Measurements from ENCODE around the gene ADCY9. TPM values are rescaled to one million over a fixed set of nuclear protein-coding genes. Genes with fewer than 3 reads are reported as not detected.
"Not testable (repeated sequence)": the region's sequence is repeated elsewhere in the genome, so short reads cannot be mapped to it uniquely, and the experiment has no call there.

Gene ADCY9
- 0.15 TPM for polyA plus RNA-seq (2012; ENCODE audit: low read depth, missing spikeins)

- peak; percentile 87 for DNase-seq (ENCODE audit: insufficient read length, low spot score)
- peak; percentile 88 for FAIRE-seq
- TF ChIP-seq POLR2A (IDR thresholded peaks at IDR 0.05; ENCODE audit: low read depth, low read length) (no peak), PAX5 (IDR thresholded peaks at IDR 0.05; ENCODE audit: insufficient read depth, low read length, severe bottlenecking) (no peak), POU2F2 (IDR thresholded peaks at IDR 0.05; ENCODE audit: low read depth, low read length) (no peak), SPI1 (IDR thresholded peaks at IDR 0.05; ENCODE audit: low read depth, low read length) (no peak), TAF1 (IDR thresholded peaks at IDR 0.05; ENCODE audit: low read depth, low read length) (no peak), POLR2AphosphoS5 (IDR thresholded peaks at IDR 0.05; ENCODE audit: low read depth, low read length) (no peak)
Measured at GRCh38 chr16:4116325-4117249, at the start of gene ADCY9. ADCY9 (minus strand) TSS chr16:4116442; CDS start chr16:4115442, 1,000 bp downstream.

DNA sequence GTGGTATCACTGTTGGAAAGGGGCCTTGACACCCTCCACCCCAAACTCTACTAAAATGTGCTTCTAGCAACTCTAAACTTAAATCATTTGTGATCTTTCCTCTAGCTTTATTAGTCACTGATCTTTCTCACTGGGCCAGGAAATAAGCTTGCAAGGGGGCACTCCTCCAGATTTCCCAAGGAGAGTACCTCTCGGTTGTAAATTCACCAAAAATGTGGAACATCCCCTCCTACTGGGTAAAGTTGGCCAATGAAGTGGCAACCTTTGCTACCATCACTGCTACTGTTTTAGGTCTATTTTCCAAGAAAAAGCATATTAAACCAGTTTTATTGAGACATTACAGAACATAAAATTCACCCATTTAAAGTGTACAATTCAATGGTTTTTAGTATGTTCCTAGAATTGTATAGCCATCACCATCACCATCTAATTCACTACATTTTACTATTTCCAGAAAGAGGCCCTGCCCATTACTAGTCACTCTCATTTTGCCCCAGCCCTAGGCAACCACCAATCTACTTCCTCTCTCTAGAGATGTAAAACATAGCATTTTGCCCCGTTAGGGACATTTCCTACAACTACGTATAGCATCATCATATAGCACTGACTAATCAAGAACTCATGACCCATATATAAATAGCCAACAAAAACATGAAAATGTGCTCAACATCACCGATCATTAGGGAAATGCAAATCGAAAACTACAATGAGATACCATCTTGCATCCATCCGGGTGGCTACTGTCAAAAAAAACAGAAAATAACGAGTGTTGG is 44.6 kb upstream of the ADCY9 start:
- FAIRE-seq (no peak), DNase-seq (ENCODE audit: insufficient read length, low spot score) (no peak)
- TF ChIP-seq SPI1 (IDR thresholded peaks at IDR 0.05; ENCODE audit: low read depth, low read length): peak; percentile 19; the same call in 1 of the 2 replicates
- no peak for TF ChIP-seq TAF1 (IDR thresholded peaks at IDR 0.05; ENCODE audit: low read depth, low read length)

DNA sequence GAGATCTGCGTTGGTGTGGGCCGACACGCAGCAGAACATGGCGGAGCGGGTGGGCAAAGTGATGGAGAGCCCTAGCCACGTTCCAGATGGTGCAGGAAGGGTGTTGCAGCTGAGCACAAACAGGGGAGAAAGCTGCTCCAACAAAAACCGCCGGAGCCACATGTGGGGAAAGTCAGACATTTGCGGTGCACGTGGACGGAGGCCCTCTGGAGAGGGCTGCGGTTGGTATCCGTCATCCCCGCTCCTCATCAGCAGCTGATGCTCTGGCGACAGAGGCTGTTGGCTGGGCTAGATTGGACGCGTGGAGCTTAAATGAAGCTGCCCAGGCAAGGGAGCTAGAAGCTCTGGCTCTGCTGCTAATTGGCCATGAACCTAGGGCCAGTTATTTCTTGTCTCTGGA is 43.5 kb upstream of the ADCY9 start:
- FAIRE-seq: no peak
- no peak for DNase-seq (ENCODE audit: insufficient read length, low spot score)
- TF ChIP-seq POLR2A (IDR thresholded peaks at IDR 0.05; ENCODE audit: low read depth, low read length) (no peak), SPI1 (IDR thresholded peaks at IDR 0.05; ENCODE audit: low read depth, low read length) (0 out of 2 replicates have a peak, but pooled peaks have one; percentile 1)

- no peak for TF ChIP-seq POU2F2 (IDR thresholded peaks at IDR 0.05; ENCODE audit: low read depth, low read length)
- TF ChIP-seq PAX5 (IDR thresholded peaks at IDR 0.05; ENCODE audit: insufficient read depth, low read length, severe bottlenecking): no peak
- no peak for TF ChIP-seq TAF1 (IDR thresholded peaks at IDR 0.05; ENCODE audit: low read depth, low read length)
- TF ChIP-seq SPI1 (IDR thresholded peaks at IDR 0.05; ENCODE audit: low read depth, low read length): no peak
- no peak for TF ChIP-seq POLR2A (IDR thresholded peaks at IDR 0.05; ENCODE audit: low read depth, low read length)
- no peak for TF ChIP-seq POLR2AphosphoS5 (IDR thresholded peaks at IDR 0.05; ENCODE audit: low read depth, low read length)
- DNase-seq (ENCODE audit: insufficient read length, low spot score) (no peak), FAIRE-seq (no peak)
Measured at GRCh38 chr16:4158143-4159093, 42.2 kb upstream of the ADCY9 start.

- TF ChIP-seq POLR2A (IDR thresholded peaks at IDR 0.05; ENCODE audit: low read depth, low read length) (no peak), POU2F2 (IDR thresholded peaks at IDR 0.05; ENCODE audit: low read depth, low read length) (no peak), TAF1 (IDR thresholded peaks at IDR 0.05; ENCODE audit: low read depth, low read length) (no peak), SPI1 (IDR thresholded peaks at IDR 0.05; ENCODE audit: low read depth, low read length) (no peak), POLR2AphosphoS5 (IDR thresholded peaks at IDR 0.05; ENCODE audit: low read depth, low read length) (no peak), PAX5 (IDR thresholded peaks at IDR 0.05; ENCODE audit: insufficient read depth, low read length, severe bottlenecking) (no peak)
- no peak for FAIRE-seq
- DNase-seq (ENCODE audit: insufficient read length, low spot score): no peak
Measured at GRCh38 chr16:4157376-4157825, 41.2 kb upstream of the ADCY9 start.

- not testable (repeated sequence) for FAIRE-seq; DNase-seq (ENCODE audit: insufficient read length, low spot score)
Measured at GRCh38 chr16:4156503-4156902, 40.3 kb upstream of the ADCY9 start.

DNA sequence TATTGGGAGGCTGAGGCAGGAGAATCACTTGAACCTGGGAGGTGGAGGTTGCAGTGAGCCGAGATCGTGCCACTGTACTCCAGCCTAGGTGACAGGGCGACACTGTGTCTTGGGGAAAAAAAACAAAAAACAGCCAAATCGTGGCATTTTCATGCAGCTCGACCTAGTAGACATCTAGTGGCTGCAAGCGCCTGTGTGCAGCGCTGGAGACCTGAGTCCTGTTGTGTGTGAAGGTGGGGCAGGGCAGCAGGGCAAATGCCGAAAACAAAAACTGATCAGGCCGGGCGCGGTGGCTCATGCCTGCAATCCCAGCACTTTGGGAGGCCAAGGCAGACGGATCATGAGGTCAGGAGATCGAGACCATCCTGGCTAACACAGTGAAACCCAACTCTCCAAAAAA is 37.1 kb upstream of the ADCY9 start:
- not testable (repeated sequence) for DNase-seq (ENCODE audit: insufficient read length, low spot score); FAIRE-seq

- no peak for FAIRE-seq
- no peak for TF ChIP-seq SPI1 (IDR thresholded peaks at IDR 0.05; ENCODE audit: low read depth, low read length)
Measured at GRCh38 chr16:4152267-4152666, 36.0 kb upstream of the ADCY9 start.

DNA sequence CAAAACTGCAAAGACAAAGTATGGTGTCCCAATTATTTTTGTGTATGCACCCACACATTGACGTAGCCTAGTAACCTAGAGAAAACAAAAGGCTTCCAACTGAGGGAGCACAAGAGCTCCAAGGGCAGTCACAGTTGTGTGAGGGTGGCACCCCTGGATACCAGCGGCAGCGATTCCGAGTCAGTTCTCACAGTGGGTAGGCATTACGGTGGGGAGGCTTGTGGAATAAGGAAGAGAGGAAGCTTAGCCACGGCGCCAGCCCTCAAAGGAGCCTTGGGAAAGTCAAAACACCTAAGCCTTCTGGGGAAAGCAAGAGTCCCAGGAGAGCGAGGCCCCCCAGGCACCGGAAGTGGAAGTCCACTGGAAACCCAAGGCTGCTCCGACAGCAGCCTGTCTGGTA is 31.0 kb upstream of the ADCY9 start:
- no peak for DNase-seq (ENCODE audit: insufficient read length, low spot score)
- no peak for FAIRE-seq
- TF ChIP-seq POLR2A (IDR thresholded peaks at IDR 0.05; ENCODE audit: low read depth, low read length) (no peak), TAF1 (IDR thresholded peaks at IDR 0.05; ENCODE audit: low read depth, low read length) (no peak), POU2F2 (IDR thresholded peaks at IDR 0.05; ENCODE audit: low read depth, low read length) (no peak), POLR2AphosphoS5 (IDR thresholded peaks at IDR 0.05; ENCODE audit: low read depth, low read length) (no peak), PAX5 (IDR thresholded peaks at IDR 0.05; ENCODE audit: insufficient read depth, low read length, severe bottlenecking) (no peak), SPI1 (IDR thresholded peaks at IDR 0.05; ENCODE audit: low read depth, low read length) (no peak)

More at GRCh38 chr16:4152267-4152666, 36.0 kb upstream of the ADCY9 start:
- no peak for DNase-seq (ENCODE audit: insufficient read length, low spot score)

DNA sequence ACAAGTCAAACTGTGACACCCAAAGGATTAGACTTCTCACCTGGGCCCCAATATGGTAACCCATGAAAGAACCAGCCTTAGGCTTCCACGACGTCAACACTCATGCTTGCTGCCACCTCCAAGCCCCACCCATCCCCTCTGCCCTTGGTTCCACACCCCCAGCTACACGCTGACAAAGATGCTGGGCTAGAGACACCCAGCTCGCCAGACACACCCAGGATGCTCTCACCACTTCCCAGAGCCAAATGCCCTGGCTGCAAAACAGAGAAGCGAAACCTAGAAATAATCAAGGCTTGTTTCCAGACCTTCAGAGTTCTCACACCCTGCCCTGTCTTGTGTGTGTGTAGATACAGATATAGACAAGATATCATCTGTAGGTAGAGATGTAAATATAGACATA is 26.0 kb upstream of the ADCY9 start:
- DNase-seq (ENCODE audit: insufficient read length, low spot score) (peak; percentile 47), FAIRE-seq (peak; percentile 68)
- TF ChIP-seq SPI1 (IDR thresholded peaks at IDR 0.05; ENCODE audit: low read depth, low read length) (peak; percentile 65), PAX5 (IDR thresholded peaks at IDR 0.05; ENCODE audit: insufficient read depth, low read length, severe bottlenecking) (no peak), POLR2AphosphoS5 (IDR thresholded peaks at IDR 0.05; ENCODE audit: low read depth, low read length) (no peak)

Data from GM12891 (cell line).